Subcutaneous adipose tissue (tissue), 4 donors: ENCODE data around the gene FHOD3. TPM values are rescaled to one million over a fixed set of nuclear protein-coding genes. Genes with fewer than 3 reads are reported as not detected.

Experiments
- CTCF ChIP-seq: fragments of 450-650 bp; IDR thresholded peaks from one replicate; pipeline ENCODE4 v1.5.1; 2016; ENCODE audit warnings: low read depth, mild to moderate bottlenecking, control low read depth, antibody characterized with exemption, moderate library complexity
- total RNA-seq, 4 donors: library from RNA; depleted of rRNA; stranded (reverse); fragments of >200 nt; gene quantifications; one replicate each; pipeline ENCODE4 v1.1.0, GENCODE V29; 2016

The FHOD3 gene
- total RNA-seq, 4 donors from 2014 or later = 1.5 to 5.4 (median 3.3) TPM

GRCh38 chr18:36704156-36704555 is 406.6 kb downstream of the FHOD3 start:
- no peak for TF ChIP-seq CTCF

GRCh38 chr18:36706134-36706881 is 408.8 kb downstream of the FHOD3 start:
- no peak for TF ChIP-seq CTCF

- TF ChIP-seq CTCF = no peak
Measured at GRCh38 chr18:36708366-36708765, 410.9 kb downstream of the FHOD3 start.

GRCh38 chr18:36709315-36709714 is 411.8 kb downstream of the FHOD3 start:
- TF ChIP-seq CTCF = no peak

GRCh38 chr18:36711014-36711725 is 413.7 kb downstream of the FHOD3 start:
- no peak for TF ChIP-seq CTCF

GRCh38 chr18:36711813-36712444 is 414.4 kb downstream of the FHOD3 start:
- TF ChIP-seq CTCF = no peak

- no peak for TF ChIP-seq CTCF
Measured at GRCh38 chr18:36714476-36714875, 417.0 kb downstream of the FHOD3 start.
